Measurements from ENCODE around the gene GRIK4.

Gene GRIK4

DNA sequence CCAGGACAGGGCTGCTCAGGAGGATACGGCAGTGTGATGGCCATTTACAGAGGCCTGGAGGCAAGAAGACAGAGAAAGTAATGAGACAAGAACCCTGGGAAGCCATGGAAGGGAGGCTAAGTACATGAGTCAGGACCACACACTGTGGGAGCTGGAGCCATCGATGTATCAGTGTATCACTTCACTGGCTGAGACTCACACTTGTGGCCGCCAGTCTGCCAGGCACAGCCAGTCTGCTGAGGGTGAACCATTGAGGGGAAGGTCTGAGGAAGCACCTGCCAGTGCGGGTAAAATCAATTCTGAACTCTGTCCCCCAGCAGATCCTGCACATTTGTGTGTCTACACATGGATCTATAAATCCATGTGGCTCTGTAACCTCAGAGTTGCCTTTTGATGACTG is 195.6 kb downstream of the GRIK4 start:
- no peak for DNase-seq (ENCODE audit: low read depth in 3 of 3)

DNA sequence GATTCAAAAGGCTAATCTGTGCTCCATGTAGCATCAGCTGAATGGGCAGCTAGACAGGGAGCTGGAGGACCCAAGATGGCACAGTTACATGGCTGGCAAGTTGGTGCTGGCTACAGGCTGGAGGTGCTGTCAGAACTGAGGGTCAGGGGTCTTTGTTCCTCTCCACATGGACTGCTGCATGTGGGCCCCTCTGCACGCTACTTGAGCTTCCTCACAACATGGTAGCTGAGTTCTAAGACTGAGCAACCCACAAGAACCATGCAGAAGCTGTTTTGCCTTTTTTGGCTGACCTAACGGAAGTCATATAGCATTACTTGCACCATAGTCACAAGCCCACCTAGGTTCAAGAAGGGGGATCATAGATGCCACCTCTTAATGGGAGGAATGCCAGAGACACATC is 196.1 kb downstream of the GRIK4 start:
- no peak for DNase-seq (ENCODE audit: low read depth in 3 of 3)

DNA sequence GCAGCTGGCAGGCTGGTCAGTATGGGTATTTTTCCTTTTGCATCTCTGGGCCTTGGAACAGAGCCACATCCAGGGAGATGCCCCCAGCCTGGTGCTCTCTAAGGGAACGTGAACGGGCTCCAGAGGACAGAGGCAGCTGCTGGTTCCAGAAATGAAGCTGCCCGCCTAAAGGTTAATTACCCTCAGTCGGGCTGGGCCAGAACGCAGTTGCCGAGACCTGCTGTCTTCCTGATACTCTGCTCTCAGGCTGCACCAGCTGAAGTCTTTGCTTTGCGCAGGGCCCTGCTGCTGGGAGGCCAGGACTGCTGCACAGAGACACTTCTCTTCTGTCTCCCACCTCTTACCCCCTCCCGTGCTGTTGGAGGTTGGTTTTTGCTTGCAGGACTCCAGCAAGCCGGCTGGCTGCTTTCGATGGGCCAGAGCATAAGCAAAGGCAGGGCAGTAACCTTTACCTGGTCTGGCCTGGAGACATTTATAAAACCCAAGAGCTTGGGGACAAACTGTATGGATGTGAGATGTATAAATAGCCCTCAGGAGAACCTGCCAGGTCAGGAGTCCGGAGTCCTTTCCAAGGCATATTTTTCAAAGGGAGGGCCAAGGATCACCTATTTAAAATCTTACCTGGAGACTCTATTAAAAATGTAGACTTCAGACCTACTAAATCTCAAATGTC is 197.1 kb downstream of the GRIK4 start:
- DNase-seq (ENCODE audit: low read depth in 3 of 3), result no peak

DNA sequence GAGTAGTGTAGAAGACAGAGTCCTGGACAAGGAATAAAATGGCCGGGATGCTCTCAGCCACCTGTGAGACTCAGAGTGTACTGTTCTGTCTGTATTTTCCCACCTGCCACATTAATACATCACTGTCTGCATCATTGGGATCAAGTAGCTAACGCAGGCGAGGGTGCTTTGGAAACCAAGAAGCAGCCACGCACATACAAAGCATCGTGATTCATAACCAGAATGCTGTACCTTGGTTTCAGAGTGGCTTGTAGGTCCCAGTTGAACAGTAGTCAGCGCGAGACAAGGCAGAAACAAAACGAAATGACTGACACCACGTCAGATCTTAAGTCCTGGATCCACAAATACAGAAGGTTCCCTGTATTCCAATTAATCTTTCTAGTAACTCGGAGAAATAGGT is 198.3 kb downstream of the GRIK4 start:
- no peak for DNase-seq (ENCODE audit: low read depth in 3 of 3)

DNA sequence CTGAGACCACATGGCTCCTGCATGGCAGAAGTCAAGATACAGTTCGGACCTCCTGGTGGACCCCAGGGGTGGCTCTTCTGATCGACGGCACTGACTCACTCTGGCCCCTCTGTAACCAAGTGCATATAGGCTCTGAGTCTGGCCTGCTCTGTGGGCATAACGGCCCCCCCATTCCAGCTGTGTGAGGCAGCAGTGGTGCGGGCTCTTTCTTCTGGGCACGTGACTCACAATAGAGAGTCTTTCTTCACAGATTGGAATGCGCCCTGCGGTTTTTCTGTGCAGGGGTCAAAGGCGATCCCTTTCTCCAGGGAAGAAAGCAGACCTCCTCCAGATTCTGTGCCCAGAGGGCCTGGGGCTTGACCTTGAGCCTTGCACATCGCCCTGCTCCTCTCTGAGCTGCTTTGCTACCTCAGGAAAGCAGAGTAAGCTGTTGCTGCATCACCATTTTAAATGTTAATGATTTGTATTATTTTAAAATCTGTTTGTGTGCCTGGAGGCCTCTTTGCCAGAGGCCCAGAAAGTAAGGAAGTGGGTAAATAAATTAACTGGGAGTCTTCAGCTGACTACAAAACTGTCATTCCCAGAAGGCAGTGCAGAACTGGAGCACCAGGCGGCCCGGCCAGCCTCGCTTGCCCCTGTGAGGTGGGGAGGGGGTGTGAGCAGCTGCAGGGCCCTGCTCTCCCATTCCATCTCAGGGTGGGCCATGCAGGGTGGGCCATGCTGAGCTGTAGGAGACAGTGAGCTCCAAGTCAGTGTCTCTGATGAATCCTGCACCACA is 199.0 kb downstream of the GRIK4 start:
- no peak for DNase-seq (ENCODE audit: low read depth in 3 of 3)

DNA sequence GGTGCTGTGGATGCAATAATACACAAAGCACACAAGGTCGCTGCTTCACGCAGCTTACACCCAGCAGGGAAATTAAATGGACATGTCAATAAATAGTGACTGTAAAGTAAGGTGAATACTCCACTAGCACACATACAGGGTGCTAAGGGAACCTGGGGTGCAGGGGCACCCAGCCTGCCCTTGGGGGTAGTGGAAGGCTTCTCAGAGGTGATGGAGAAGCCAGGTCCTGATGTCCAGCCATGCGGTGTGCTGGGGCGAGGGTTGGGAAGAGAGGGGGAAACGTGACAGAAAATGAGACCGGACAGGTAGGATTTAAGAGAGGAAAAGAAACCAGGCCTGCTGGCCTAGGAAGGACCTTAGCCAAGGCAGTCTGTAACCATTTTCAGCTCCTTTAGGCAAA is 200.5 kb downstream of the GRIK4 start:
- no peak for DNase-seq (ENCODE audit: low read depth in 3 of 3)

DNA sequence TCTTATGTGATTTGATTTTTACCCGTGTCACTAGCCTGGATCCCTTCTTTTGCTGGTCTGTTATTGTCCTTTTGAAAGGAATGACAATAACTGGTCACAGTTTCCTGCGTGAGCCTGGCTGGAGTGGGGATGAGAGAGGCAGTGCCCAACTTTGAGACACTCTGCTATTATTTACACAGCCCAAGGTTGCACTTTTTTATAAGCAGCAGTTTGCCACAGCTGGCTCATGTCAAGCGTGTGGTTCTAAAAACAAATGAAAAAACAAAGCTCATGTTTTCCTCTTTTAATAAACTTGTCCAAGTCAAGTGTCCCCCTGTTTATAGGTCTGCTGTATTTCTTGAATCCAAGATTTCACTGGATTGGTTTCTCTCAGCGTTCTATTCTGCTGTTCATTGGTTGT is 201.3 kb downstream of the GRIK4 start:
- DNase-seq (ENCODE audit: low read depth in 3 of 3), result no peak

DNA sequence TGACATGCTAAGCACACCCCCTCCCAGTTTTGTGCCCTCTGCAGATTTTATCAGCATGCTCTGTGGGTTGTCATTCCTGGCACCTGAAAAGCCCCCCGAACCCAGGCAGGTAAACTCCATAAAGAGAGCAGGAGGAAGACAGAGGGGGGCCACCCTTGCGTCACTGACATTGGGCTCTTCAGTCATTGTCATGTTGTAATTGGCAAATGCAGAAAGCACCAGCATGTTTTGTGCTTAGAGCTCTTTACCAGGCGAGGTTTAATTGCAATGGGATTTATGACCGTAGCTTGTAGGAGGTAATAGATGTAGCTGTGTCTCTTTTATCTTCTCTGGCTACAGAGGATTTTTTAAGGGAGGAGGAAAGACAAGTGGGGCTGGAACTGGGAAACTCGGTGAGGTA is 201.7 kb downstream of the GRIK4 start:
- no peak for DNase-seq (ENCODE audit: low read depth in 3 of 3)

DNA sequence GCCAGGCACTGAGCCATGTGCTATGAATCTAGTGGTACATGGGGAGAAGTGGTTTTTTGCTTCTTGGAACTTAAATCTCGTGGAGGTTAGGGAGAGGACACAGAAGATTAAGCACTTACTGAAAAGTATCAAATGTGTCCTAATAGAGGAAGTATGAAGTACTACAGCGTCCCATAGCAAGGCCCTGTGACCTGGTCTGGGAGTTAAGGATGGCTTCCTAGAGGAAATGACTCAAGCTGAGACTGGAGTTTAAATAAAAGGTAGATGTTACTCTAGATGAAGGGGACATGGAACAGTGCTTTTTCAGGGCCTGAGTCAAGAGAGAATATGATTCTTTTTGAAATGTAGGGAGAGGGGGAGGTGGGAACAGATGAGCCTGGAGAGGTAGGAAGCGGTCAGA is 202.9 kb downstream of the GRIK4 start:
- DNase-seq (ENCODE audit: low read depth in 3 of 3), result no peak

DNA sequence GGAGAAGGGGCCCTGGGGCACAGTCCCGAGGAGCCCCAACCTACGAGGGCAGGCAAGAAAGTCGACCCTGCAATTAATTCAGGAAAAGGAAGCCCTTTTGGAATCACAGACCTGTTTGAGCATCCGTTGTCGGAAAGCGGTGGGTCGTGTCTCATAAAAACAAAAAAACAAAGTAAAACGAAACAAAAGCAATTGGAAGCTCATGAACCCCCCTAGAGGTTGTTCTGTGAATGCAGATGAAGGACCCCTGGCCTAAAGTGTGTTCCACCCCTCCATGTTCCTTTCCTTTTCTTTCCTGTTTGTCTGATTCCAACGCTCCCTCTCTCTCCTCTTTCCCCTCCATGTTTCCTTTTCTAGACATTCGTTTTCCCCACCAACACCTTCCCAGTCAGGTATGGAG is 203.7 kb downstream of the GRIK4 start:
- DNase-seq (ENCODE audit: low read depth in 3 of 3), result no peak

DNA sequence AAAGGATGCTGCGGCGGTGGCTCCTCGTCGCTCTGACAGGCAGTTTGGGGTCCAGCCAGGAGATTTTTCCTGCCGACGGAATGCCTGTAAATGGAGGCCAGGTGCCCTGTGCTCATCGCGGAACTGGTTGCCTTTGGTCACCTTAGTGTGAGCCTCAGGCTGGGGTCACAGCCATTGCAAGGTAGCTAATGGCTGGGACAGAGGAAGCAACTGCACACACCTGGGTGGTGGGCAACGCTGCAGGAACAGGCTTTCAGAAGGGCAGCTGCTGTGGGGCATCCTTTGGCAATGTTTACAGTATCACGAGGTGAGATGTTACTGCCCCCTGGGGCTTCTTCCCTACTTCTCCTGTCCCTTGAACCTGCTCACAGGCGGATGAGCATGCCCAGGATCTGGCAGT is 205.5 kb downstream of the GRIK4 start:
- no peak for DNase-seq (ENCODE audit: low read depth in 3 of 3)

DNA sequence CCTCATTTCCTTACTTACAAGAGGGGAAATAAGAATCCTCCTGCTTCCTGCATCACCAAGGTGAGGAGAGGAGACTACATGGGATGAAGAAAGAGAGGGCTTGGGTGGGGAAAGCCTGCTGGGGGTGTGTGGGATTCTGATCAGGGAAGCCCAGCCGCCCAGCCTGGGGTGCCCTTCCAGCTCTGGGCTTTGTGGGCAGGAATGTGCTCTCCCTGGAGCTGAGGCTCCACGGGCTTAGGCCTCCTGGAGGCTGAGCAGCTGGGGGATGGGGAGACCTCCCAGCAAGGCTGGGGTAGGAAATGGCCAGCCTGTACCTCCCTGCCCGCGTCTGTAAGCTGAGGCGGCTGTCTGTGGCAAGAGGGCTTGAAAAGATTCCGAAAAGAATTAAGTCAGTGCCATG is 206.1 kb downstream of the GRIK4 start:
- DNase-seq (ENCODE audit: low read depth in 3 of 3), result no peak

DNA sequence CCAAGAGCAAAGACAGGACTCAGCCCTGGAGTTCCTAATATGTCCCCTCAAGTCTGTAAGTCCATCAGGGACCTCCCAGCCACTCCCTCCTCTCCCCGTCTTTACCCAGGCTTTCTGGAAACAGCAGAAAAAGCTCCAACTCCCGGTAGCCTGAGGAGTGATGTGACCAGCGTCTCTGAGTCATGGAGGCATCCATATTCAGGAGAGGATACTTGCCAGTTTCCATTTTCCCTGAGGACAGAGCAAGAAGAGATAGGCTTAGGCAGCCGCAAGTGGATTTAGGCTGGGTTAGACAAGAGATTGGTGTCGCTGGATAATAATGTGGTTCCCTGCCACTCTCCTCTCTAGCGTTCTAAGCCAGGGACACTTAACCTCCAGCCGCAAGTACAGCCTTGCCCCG is 206.6 kb downstream of the GRIK4 start:
- no peak for DNase-seq (ENCODE audit: low read depth in 3 of 3)

DNA sequence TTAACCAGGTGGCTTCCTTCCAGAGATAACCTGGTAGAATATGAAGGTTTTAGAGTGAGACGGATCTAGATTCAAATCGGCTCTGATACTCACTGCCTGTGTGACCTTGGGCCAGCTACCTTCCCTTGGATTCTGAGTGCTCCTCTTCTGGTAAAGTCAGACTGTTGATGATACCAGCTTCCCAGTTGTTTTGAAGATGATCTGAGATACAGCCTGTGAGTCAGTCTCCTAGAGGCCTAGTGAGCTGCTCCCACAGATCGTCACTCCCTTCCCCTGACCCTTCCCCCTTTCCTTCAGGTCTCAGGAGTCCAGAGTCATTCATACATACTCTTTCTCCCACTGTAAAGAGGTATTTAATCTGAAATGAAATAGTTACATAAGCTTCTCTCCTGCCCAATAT is 207.8 kb downstream of the GRIK4 start:
- DNase-seq (ENCODE audit: low read depth in 3 of 3), result no peak

DNA sequence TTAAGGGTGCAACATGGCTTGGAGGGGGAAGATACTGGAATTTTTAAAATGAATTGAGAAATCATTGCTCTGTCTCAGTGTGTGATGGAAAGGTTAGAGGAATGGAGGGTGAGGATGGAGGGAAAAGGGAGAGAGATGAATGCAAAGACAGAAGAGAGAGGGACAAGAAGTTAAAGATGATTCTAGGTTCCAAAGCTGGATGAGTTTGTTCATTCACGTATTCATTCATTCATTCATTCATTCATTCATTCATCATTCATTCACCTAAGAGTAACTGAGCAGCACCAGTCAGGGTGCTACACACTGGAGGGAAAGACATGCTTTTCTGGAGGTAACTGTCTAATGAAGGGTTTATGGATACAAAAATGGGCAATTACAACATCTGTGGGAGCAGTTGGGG is 209.2 kb downstream of the GRIK4 start:
- no peak for DNase-seq (ENCODE audit: low read depth in 3 of 3)

DNA sequence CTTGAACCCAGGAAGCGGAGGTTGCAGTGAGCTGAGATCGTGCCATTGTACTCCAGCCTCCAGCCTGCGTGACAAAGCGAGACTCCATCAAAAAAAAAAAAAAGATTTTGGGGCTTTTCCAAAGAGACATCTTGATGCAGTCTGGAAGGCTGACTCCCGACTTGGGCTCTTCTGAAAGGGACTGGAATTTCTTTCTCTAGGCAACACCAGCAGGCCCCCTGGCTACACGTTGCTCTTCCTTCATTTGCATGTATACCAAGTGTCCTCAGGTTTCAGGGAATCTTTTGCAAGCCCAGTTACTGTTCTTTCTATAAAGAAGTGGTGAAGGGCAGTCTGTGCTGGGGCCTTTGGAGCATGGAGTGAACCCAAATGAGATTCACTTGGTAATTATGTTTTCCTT is 211.0 kb downstream of the GRIK4 start:
- no peak for DNase-seq (ENCODE audit: low read depth in 3 of 3)

DNA sequence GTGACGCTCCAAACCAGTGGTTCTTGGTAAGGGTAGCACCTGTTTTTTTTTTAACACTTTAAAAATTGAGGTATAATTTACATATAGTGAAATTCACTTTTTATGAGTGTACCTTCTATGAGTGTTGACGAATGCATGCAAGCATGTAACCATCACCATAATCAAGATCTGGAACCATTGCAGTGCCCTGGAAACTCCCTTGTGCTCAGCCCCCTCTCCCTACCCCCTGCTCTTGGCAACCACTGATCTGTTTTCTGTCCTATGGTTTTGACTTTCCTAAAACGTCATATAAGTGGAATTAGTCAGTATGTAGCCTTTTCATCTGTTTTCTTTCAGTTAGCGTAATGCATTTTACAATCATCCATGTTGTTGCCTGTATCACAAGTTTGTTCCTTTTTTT is 212.2 kb downstream of the GRIK4 start:
- DNase-seq (ENCODE audit: low read depth in 3 of 3), result no peak

DNA sequence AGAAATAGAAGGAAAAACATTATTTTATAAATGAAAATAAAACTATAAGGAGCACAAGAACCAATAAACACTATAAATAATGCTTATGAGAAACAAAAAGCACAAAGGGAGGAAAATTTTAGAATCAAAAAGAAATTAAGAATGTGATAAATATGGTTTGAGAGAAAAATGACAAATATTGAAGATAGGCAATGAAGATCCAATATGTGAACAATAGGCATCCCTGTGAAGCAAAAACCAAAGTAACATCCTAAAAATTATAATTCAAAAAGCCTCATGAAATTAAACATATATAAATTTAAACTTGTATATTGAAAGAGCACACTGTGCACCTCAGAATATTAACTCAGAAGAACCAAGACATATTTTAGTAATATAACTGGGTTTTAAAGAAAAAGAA is 216.2 kb downstream of the GRIK4 start:
- DNase-seq (ENCODE audit: low read depth in 3 of 3), result no peak

DNA sequence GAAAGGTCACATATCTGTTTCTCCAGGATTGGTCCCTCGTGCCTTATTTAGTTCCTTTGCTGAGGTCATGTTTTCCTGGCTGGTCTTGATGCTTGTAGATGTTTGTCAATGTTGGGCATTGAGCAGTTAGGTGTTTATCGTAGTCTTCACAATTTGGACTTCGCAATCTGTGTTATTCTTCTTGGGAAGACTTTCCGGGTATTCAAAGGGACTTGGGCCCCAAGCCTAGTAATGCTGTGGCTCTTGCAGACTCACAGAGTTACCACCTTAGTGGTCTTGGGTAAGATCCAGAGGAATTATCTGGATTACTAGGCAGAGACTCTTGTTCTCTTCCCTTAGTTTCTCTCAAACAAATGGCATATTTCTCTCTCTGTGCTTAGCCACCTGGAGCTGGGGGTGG is 223.5 kb downstream of the GRIK4 start:
- no peak for DNase-seq (ENCODE audit: low read depth in 3 of 3)

DNA sequence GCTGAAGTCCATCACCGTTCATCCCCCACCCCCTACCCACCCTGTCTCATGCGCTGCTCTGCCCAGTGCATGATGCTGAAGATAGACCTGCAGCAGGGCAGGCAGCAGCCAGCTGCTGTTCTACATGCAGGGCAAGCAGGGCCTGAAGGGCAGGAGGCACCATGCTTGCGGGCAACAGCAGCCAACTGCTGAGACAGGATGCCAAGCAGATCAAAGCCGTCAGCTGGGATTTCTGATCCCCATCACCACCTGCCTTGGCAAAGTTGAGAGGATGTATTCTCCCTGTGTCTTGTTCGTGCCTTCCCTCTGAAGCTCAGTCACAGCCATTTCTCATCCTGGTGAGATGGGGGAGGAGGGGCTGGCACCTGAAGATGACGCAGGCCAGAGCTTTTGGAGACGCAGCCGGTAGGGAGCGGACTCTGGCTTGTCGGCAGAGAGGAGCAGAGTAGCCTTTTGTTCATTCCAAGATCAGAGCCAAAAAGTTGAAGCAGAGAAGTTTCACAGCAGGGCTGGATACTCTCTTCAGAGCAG is 227.0 kb downstream of the GRIK4 start:
- no peak for DNase-seq (ENCODE audit: low read depth in 3 of 3)

DNA sequence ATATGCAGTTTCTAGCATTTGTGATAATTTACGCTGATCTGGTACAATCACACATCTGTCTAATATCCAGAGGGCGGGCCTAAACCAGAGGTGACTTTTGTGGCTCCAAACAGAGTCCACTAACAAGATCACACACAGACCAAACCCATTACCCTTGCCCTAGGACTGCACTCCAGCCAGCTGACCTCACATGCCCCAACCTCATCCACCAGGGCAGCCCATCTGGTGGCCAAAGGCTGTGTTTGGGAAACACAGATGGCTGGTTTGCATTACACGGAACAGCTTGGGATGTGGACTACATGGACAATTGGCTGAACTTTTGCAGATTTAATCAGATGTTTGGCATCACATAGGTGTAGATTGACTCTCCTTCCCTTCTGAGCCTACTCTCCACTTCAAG is 228.2 kb downstream of the GRIK4 start:
- DNase-seq (ENCODE audit: low read depth in 3 of 3), result no peak

DNA sequence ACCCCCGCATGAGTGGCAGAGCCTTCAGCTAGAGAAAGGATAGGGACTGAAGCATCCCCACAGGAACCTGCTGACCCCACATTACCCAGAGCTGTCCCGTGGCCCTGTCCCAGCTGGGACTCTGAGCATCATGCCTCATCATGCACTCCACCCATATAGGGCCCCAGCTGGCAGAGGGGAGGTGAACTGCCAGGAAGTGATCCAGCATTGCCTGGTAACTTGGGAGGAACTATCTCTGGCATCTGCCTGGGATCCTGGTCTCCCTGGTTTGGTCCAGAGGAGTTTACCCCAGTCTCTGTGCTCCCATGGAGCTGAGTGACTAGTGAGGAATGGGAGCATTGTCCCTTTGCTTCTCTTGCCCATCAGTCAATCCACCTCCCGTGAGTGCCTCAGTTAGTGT is 228.8 kb downstream of the GRIK4 start:
- no peak for DNase-seq (ENCODE audit: low read depth in 3 of 3)

Measured in stimulated activated CD4-positive, alpha-beta T cell treated with anti-CD3 and anti-CD28 coated beads, TNF-alpha, amount 100 ng/mL, for 48 hours (primary cell).